NOMO-1 (cell line): ENCODE measurements around the gene ANKRD13D.
"Not testable (repeated sequence)": the region's sequence is repeated elsewhere in the genome, so short reads cannot be mapped to it uniquely, and the experiment has no call there.

ENCODE experiments used
- DNase-seq, 2 experiments: peaks; one replicate each; lab custom pipeline; 2025; ENCODE audit not compliant: unreplicated experiment in 2 of 2; lab: John Stamatoyannopoulos, UW

ANKRD13D gene

DNA sequence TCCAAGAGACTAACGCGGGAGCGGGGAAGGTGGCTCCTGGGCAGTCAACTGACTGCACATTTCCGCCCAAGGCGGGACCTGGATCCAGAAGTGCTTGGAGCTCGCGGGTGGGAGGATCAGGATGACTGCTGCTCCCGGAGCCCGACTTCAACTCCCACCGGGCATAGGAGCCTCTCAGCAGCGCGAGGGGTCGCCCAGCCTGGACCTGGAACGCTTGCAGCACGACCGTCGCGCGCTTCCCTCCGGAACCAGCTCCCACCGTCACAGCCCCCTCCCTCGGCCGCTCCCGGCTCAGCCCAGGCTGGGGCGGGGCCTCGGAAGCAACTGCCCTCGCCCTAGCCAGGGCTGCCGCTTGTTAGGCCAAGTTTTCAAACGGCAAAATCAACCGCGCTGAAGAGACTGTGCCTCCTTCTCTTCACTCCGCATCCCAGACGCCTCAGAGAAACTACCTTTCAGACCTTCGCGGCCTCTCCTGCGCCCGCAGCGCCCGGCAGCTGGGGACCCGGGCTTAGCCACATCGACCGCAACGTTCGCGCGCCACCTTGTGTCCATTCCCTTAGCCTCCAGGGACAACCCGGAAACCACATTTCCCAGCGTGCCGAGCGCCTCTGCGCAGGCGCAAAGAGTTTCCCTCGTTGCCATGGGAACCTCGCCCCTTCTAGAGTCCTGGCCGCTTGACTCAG, 28.2 kb downstream of the ANKRD13D start:
- DNase-seq = peak; percentile 93 to 96

GRCh38 chr11:67317888-67318555, 28.9 kb downstream of the ANKRD13D start:
- no peak for DNase-seq

DNA sequence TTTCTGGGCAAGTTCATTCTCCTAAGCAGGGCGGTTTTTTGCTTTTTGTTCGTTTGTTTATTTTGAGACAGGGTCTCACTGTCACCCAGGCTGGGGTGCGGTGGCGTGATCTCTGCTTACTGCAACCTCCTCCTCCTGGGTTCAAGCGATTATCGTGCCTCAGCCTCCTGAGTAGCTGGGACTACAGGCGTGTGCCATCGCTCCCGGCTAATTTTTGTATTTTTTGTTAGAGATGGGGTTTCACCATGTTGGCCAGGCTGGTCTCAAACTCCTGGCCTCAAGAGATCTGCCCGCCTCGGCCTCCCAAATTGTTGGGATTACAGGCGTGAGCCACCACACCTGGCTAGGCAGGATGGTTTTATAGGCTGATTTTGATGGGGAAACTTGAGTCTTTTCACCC, 29.8 kb downstream of the ANKRD13D start:
- DNase-seq = not testable (repeated sequence)

DNA sequence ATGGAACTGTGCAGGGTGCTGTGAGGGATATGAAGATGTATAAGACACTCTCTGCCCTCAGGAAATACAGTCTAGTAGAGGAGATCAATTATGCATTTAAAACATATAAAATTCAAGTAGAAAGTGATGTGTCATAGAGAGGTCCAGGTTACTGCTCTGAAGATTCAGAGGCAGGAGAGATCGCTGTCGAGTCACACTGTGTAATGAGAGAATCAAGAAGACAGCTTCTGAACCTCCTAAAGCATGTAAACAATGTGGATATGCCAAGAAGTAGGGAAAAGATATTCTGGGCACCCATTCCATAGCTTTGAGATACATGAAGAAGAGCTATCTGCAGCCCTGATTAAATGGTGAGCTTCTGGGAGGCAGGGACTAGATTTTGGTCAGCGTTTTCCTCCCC, 30.9 kb downstream of the ANKRD13D start:
- no peak for DNase-seq

DNA sequence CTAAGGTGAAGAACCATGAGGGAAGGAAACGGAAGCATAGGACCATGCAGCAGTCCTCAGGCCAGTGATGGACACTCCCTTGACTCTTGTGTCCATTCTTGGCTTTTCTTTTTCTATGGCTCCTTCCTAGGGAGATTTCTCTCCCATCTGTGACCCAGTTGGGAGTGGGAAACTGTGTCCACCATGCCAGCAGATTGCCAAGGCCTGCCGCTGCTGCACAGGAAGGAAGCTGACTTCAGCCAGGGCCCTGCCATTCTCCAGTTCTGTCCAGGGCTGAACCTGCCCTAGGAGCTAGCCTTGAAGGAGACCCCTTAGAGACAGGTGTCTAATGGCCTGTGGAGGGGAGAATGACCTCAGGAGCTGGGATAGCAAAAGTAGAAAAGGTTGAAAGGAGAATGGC, 31.6 kb downstream of the ANKRD13D start:
- no peak for DNase-seq

- DNase-seq = no peak
Measured at GRCh38 chr11:67321313-67321871, 32.3 kb downstream of the ANKRD13D start.

GRCh38 chr11:67322049-67322448, 32.9 kb downstream of the ANKRD13D start:
- no peak for DNase-seq

GRCh38 chr11:67323526-67323925, 34.4 kb downstream of the ANKRD13D start:
- no peak for DNase-seq

DNA sequence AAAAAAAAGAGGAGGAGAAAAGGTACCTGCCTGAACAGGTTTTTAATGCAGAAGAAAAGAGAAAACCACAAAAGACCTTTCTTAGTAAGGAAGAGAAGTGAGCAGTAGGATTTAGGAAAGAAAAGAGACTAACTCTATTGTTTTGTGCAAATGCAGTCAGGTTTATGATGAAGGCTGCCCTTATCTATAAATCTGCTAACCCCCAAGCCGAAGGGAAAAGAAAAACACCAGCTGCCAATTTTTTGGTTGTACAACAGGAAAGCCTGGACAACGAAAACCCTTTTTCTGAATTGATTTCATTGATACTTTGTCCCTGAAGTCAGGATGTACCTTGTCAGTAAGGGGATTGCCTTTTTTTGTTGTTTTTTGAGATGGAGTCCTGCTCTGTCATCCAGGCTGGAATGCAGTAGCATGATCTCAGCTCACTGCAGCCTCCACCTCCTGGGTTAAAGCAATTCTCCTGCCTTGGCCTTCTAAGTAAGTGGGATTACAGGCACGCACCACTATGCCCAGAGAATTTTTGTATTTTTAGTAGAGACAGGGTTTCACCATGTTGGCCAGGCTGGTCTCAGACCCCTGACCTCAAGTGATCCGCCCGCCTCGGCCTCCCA, 43.1 kb downstream of the ANKRD13D start:
- DNase-seq = no peak

- DNase-seq = no peak
Measured at GRCh38 chr11:67337257-67337656, 48.2 kb downstream of the ANKRD13D start.

GRCh38 chr11:67344264-67344663, 55.2 kb downstream of the ANKRD13D start:
- peak in 1 of 2 experiments; percentile 37 for DNase-seq

DNA sequence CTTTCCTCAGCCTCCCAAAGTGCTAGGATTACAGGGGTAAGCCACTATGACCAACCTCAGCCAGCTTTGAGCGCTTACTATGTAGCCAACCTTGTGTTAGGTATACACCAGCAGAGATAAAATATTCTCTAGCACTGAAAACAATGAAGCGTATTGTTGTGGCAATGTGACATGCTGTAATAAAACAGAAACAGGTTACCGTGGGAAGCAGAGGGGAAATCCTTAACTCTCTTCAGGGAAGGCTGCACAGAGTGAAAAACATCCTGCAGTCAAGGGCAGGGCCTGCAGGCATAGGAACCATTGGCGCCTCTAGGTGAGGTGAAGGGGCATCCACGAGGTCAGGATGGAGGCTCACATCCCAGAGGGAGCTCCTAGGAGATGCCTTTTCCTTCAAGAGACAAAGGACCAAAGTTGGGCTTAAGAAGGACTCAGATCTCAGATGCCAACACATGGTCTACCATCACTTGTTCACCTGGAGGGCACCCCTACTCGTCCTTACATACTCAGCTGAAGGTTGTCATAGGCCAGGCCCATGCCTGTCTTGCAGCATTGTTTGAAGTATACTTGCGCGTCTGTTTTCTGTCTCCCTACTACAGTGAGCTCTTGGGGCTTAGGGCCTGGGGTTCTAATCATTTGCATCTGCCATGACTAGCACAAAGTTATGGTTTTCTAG, 56.3 kb downstream of the ANKRD13D start:
- DNase-seq = no peak

- peak in 1 of 2 experiments; percentile 29 for DNase-seq
Measured at GRCh38 chr11:67345920-67346819, 57.1 kb downstream of the ANKRD13D start.

DNA sequence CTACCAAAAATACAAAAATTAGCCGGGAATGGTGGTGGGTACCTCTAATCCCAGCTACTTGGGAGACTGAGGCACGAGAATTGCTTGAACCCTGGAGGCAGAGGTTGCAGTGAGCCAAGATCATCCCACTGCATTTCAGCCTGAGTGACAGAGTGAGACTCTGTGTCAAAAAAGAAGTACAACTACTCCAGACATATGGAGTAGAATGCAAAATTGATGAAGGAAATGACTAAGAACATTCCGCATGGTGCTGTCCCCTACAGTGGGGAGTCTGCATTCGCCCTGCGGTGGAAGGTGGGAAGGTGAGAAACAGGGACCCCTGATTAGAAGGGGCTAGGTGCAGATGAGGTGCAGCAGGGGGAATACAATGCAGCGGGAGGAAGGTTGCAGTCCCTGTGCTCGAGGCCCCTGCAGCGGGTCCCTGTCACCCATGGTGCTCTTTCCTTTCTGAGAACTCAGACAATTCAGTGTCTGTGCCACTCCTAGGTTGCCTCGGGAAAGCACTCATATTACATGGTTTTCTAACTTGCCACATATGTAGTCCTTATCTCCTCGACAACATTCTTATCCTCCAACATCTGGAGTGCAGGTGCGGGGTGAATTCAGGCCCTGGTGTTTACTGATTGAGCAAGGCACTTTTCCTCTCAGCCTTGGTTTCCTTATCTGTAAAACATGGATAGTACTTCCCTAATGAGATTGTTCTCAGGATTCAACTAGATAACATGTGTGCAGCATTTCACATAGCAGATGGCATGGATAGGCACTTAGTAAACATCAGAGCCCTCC, 59.1 kb downstream of the ANKRD13D start:
- no peak for DNase-seq

DNA sequence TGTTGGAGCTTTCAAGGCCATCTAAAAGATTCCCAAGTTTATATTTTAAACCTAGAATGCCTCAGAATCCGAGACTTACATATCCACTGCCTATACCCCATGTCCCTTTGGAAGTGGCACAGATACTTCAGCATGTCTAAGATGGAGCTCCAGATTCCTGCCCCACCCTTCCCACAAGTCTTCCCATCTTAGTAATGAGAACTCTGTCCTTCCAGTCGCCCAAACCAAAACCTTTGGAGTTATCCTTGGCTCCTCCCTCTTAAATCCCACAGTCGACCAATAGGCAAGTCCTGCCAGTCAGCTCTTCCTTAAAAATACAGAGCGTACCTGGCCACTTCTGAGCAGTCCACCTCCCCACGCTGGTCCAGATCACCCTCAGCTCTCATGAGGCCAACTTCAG, 59.9 kb downstream of the ANKRD13D start:
- DNase-seq = no peak

GRCh38 chr11:67349457-67349856, 60.4 kb downstream of the ANKRD13D start:
- DNase-seq = no peak

DNA sequence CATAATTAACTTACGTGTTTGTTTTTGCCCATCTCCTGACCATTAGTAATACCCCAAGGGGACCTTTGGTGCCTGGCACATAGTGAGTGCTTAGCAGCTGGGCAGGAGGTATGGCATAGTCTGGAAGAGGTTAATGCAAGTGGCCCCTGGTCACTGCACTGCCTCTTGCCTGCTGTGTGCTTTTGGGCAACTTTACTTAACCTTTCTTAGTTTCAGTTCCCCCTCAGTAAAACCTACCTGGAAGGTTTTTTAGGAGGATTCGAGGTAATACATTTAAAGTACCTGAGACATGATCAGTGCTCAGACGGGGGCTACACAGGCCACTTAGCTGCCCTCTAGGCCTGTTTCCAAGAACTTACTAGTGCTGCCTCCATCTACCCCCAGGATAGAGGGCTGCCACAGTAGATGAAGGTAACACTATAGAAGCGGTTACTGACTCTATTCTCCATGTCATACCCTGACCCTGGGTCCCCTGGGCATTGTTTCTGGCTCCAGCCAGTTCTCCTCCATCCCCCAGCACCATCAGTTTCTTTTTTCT, 60.9 kb downstream of the ANKRD13D start:
- DNase-seq = no peak

DNA sequence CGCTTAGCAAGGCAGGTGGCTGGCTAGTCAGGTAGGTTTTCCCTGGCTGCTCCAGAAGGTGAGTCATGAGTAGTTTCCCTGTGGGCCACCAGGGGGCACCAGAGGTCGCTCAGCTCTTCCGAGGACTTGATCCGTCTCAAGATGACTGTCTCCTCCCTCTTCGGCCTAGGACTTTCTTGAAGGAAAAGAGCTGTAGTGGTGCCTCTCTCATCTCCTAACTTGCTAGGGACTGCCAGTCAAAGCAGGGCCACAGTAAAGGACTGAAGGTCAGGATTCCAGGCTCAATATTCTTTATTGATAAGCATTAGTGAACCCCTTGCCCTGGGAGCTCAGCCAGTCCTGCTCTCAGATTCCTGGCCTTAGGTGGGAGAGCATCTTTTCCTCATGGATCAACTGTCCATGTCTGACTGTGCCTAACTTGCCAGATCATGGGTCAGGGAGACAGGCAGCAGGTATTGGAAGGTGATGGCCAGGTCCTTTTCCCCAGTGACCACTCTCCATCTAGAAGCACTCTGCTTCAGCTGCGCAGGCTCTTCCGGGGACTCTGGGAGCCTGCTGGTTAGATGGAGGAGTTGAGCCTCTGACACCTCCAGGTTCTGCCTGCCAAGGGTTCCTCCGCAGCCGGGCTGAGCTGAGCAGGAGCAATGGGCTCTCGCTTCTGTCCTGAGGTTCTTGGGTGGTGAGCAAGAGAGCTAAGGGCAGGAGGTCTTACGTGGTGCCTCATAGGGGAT, 62.3 kb downstream of the ANKRD13D start:
- DNase-seq = peak; percentile 56 to 63
